T-helper 1 cell treated with Interleukin-12 subunit alpha and Interleukin-12 subunit beta and Interleukin-4 antibody, amounts not matched to agents 30 μg/mL and 1 μg/mL, for 36 hours (primary cell): ENCODE results near the gene EFCAB8.

ENCODE experiments used
- H3K27ac Mint-ChIP-seq: one replicate; pipeline ENCODE4 v1.8.0; 2021; ENCODE audit warnings: mild to moderate bottlenecking, mixed read lengths
- H3K27me3 Mint-ChIP-seq: one replicate; pipeline ENCODE4 v1.8.0; 2021; ENCODE audit warnings: low read depth, mixed read lengths
- H3K36me3 Mint-ChIP-seq: one replicate; pipeline ENCODE4 v1.8.0; 2021; ENCODE audit warnings: low read depth, mixed read lengths
- H3K4me1 Mint-ChIP-seq: one replicate; pipeline ENCODE4 v1.8.0; 2021; ENCODE audit warnings: low read depth, mixed read lengths
- H3K4me3 Mint-ChIP-seq: one replicate; pipeline ENCODE4 v1.8.0; 2021; ENCODE audit warnings: mild to moderate bottlenecking, moderate library complexity, mixed read lengths
- H3K9me3 Mint-ChIP-seq: one replicate; pipeline ENCODE4 v1.8.0; 2021; ENCODE audit warnings: mixed read lengths

EFCAB8 gene

GRCh38 chr20:32977281-32978008, 118.7 kb downstream of the EFCAB8 start:
- H3K36me3 Mint-ChIP-seq: peaks cover 7% of the 10 kb centered on the region
- no peak overlapping the region for H3K4me3 Mint-ChIP-seq

GRCh38 chr20:32978009-32978335, 119.2 kb downstream of the EFCAB8 start:
- H3K27me3 Mint-ChIP-seq: no peaks in the 10 kb centered on the region
- peaks cover 12% of the 10 kb centered on the region for H3K9me3 Mint-ChIP-seq
- H3K4me3 Mint-ChIP-seq: no peak overlapping the region
- peak overlapping the region; percentile 59 for H3K27ac Mint-ChIP-seq
- peaks cover 7% of the 10 kb centered on the region for H3K36me3 Mint-ChIP-seq
- peaks cover 9% of the 10 kb centered on the region for H3K4me1 Mint-ChIP-seq

More at GRCh38 chr20:32977281-32978008, 118.7 kb downstream of the EFCAB8 start:
- H3K9me3 Mint-ChIP-seq: peaks cover 12% of the 10 kb centered on the region
- H3K4me1 Mint-ChIP-seq: peaks cover 9% of the 10 kb centered on the region
- no peak overlapping the region for H3K27ac Mint-ChIP-seq
- no peaks in the 10 kb centered on the region for H3K27me3 Mint-ChIP-seq

DNA sequence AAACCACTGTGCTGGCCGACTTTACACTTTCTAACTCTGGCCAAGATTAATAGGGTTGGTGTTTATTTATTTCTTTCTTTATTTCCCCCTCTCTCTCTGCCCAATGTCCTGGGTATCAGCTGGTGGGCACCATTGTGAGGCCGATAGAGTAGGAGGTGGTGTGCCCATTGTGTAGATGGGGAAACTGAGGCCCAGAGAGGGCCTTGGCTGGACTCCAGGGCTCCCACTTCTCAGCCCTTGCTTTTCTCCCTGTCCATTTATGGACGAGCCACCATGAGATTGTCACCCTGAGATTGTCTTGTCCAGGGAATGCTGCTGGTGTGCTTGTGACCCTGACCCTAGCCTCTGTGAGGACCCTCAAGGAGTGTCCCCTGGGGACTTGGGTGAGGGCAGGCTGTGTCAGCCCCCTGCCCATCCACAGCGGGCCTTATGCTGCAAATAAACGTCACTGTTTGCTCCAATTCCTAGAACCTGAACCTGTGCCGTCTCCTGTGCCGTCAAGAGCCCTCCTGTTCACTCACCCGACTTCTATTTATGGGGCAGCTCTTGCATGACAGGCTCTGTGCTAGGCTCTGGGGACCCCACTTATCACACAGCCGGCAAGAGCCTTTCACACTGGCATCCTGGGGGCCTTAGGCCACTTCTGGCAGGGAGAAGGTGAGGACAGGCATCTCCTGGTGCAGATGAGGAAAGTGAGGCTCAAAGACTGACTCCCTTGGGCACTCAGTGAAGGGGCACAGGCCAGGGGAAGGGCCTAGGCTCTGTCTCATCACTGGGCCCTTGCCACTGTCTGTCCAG, 120.7 kb downstream of the EFCAB8 start:
- Mint-ChIP-seq H3K4me1 (peaks cover 9% of the 10 kb centered on the region), H3K9me3 (peaks cover 12% of the 10 kb centered on the region), H3K4me3 (no peak overlapping the region), H3K27ac (no peak overlapping the region), H3K36me3 (peaks cover 7% of the 10 kb centered on the region), H3K27me3 (no peaks in the 10 kb centered on the region)

GRCh38 chr20:32980131-32980941, 121.6 kb downstream of the EFCAB8 start:
- Mint-ChIP-seq H3K36me3 (peaks cover 7% of the 10 kb centered on the region), H3K27me3 (no peaks in the 10 kb centered on the region), H3K4me1 (peaks cover 6% of the 10 kb centered on the region), H3K27ac (peak overlapping the region; percentile 29), H3K9me3 (peaks cover 12% of the 10 kb centered on the region), H3K4me3 (no peak overlapping the region)

DNA sequence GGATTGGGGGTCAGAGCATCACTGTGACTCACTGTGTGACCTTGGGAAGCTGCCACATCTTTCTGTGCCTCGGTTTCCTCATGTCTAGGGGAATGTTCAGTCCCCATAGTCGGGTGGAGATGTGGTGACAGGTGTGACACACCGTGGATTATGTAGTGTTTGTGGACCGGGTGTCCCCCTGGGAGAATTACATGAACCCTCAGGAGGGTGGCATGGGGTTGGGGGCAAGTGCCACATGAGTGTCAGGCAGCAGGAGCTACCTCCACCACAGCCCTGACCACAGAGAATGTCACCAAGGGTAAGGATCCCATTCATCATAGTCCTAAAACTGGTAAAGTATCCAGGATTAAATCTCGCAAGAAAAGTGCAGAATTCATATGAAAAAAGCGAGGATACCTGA, 122.3 kb downstream of the EFCAB8 start:
- Mint-ChIP-seq H3K4me3 (no peak overlapping the region), H3K36me3 (peaks cover 7% of the 10 kb centered on the region), H3K9me3 (peaks cover 12% of the 10 kb centered on the region), H3K27ac (peak overlapping the region; percentile 29), H3K27me3 (no peaks in the 10 kb centered on the region), H3K4me1 (peaks cover 6% of the 10 kb centered on the region)

DNA sequence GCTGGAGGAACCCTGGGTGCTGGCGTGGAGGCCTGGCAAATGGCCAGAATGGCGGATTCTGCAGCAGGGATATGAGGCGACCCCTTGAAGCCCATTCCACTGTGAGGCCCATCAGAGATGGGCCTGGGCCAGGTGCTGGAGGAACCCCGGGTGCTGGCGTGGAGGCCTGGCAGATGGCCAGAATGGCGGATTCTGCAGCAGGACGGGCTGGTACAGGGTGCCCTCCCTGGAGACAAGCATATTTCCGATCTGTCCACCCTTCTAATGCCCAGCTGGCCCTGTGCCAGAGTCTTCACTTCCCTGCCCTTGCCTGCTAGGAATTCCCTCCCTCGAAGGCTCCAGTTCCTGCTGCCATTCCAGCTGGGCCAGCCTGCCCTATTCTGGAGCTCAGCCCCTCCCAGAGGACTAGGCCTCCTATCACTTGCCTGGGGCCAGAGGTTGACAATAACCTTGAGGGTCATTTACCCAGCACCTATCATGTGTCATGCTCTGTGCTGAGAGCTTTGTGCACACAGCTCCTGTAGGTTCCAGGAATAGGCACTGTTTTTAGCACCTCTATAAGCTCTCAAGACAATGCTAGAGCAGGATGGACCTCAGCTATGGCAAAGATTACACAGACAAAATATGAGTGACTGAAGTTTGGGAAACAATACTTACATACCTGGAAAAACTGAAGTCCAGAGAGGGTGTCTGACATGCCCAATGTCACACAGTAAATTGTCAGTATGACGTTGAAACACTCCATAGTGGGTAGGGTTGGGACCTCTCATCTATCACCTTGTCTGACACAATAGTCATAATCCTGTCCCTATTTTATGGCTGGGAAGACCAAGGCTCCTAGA, 124.1 kb downstream of the EFCAB8 start:
- Mint-ChIP-seq H3K36me3 (no peaks in the 10 kb centered on the region), H3K27me3 (no peaks in the 10 kb centered on the region), H3K27ac (no peak overlapping the region), H3K4me3 (no peak overlapping the region), H3K9me3 (no peaks in the 10 kb centered on the region), H3K4me1 (peaks cover 1% of the 10 kb centered on the region)

DNA sequence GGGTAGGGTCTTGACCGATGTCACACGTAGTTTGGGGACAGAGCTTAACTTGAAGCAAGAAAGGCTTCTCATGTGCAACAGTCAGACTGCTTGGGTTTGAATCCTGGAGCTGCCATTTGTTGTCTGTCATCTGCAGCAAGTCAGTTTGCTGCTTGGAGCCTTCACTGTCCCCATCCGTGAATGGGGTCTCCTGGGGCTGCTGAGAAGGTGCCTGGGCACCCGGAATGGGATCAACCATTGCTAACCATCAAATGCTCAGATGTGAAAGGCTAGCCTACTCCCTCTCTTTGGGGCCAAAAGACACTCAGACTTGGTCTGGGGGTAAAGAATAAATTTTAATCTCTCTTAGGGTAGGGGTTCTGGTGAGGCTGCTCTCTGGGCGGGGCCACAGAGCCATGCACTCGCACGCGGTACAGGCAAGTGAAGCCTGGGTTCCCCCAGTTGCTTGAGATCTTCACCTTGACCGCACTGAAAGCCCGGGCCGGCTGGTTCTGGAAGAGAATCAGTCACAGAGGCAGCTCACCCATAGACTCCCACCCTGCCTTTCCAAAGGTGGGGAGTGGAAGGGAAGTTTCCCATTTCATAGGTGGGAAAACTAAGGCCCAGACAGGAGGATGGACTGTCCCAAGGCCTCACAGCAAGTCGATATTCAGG, 124.9 kb downstream of the EFCAB8 start:
- no peaks in the 10 kb centered on the region for H3K9me3 Mint-ChIP-seq
- no peaks in the 10 kb centered on the region for H3K27me3 Mint-ChIP-seq
- H3K27ac Mint-ChIP-seq: no peak overlapping the region
- no peak overlapping the region for H3K4me3 Mint-ChIP-seq
- no peaks in the 10 kb centered on the region for H3K36me3 Mint-ChIP-seq
- peaks cover 1% of the 10 kb centered on the region for H3K4me1 Mint-ChIP-seq

DNA sequence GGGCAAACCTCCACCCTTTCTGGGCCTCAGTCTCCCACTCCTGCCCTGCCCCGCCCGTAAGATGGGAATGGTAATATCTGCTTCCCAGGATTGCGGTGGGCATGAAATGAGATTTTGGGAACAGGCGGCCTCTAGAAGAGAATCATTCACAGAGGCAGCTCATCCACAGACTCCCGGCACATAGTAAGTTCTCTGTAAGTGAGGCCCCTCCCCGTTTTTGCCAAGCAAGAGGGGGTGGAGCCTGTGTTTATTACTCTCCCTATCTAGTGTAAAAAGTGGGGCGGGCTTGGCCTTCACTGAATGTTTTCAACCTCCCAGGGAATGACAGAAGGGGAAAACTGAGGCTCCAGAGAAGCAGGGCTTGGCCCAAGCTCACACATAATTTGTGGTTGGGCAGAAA, 125.5 kb downstream of the EFCAB8 start:
- H3K4me3 Mint-ChIP-seq: no peak overlapping the region
- no peaks in the 10 kb centered on the region for H3K27me3 Mint-ChIP-seq
- no peaks in the 10 kb centered on the region for H3K9me3 Mint-ChIP-seq
- peaks cover 1% of the 10 kb centered on the region for H3K4me1 Mint-ChIP-seq
- H3K27ac Mint-ChIP-seq: no peak overlapping the region
- H3K36me3 Mint-ChIP-seq: no peaks in the 10 kb centered on the region

DNA sequence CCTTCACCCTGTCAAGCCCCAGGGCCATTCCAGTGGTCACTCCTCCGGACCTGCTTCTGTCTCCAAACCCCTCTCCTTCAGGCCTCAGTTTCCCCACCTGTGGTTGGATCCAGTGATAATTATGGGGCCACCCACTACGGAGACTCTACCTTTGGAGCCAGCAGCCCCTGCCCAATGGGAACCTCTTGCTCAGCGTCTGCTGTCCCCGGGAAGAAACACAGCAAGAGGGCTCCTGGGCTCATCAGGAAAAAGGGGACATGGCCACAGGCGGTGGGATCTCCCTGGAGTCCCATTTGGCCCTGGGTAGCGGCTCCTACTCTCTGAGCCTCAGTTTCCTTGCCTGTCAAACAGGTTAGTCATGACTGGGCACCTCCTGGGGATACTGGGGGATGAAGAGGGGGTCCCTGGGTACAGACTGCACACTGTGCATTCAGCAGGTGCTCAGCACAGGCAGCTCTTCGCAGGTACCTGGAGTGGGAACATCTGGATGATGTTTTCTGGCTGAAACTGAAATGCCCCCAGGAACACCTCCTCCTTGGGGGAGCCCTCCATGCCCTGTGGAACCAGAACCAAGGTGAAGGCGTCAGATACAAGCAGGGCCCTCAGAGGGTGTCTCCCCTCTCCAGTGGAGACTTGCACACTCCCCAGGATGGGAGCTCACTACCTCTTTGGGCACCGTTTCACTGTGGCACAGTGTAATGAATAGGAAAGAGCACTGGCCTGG, 126.1 kb downstream of the EFCAB8 start:
- no peak overlapping the region for H3K4me3 Mint-ChIP-seq
- no peaks in the 10 kb centered on the region for H3K9me3 Mint-ChIP-seq
- H3K4me1 Mint-ChIP-seq: peaks cover 1% of the 10 kb centered on the region
- H3K36me3 Mint-ChIP-seq: no peaks in the 10 kb centered on the region
- H3K27ac Mint-ChIP-seq: no peak overlapping the region
- no peaks in the 10 kb centered on the region for H3K27me3 Mint-ChIP-seq

- Mint-ChIP-seq H3K4me1 (peaks cover 1% of the 10 kb centered on the region), H3K27ac (no peak overlapping the region), H3K9me3 (no peaks in the 10 kb centered on the region), H3K36me3 (no peaks in the 10 kb centered on the region), H3K27me3 (no peaks in the 10 kb centered on the region), H3K4me3 (no peak overlapping the region)
These were observed 126.9 kb downstream of the EFCAB8 start for GRCh38 chr20:32985596-32985995.

DNA sequence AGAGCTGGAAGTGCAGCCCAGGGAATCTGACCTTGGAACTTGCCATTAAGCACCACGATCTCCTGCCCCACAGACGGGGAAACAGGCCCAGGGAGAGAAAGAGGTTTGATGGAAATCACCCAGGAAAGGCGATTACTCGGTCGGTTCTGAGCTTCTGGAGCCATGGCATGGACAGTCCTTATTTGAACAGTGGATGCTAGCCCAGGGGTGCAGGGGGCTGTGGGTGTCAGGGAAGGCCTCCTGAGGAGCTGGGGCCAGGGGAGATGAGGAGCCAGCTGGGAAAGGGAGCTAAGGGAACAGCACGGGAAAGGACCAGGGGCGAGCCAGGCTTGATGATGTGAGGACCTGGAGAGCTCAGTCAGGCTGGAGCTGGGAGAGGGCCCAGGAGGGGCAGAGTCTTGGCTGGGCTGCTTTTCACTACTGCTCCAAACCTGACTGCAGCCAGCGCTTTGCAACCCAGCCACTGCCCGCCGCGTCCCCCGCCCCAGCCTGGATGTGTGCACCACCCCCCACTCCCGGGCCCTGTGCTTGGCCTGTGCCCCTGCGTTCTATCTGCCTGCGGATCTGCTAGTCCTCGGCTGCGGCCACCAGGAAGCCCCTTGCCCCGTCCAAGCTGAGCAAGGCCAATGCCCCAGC, 127.7 kb downstream of the EFCAB8 start:
- Mint-ChIP-seq H3K4me3 (no peak overlapping the region), H3K4me1 (peaks cover 5% of the 10 kb centered on the region), H3K9me3 (peaks cover 3% of the 10 kb centered on the region), H3K27me3 (no peaks in the 10 kb centered on the region), H3K36me3 (peaks cover 2% of the 10 kb centered on the region), H3K27ac (no peak overlapping the region)

GRCh38 chr20:32987044-32987825, 128.5 kb downstream of the EFCAB8 start:
- H3K36me3 Mint-ChIP-seq: peaks cover 2% of the 10 kb centered on the region
- peaks cover 3% of the 10 kb centered on the region for H3K9me3 Mint-ChIP-seq
- peaks cover 5% of the 10 kb centered on the region for H3K4me1 Mint-ChIP-seq
- no peak overlapping the region for H3K4me3 Mint-ChIP-seq
- H3K27ac Mint-ChIP-seq: no peak overlapping the region
- H3K27me3 Mint-ChIP-seq: no peaks in the 10 kb centered on the region
